H9 (cell line): Measurements from ENCODE around the gene ENO3. TPM values are rescaled to one million over a fixed set of nuclear protein-coding genes. Genes with fewer than 3 reads are reported as not detected.

Experiments
- DNase-seq: peaks from one replicate; pipeline ENCODE4 v3.0.0-alpha.2; 2017
- H2AFZ ChIP-seq: one replicate; pipeline ENCODE4 v1.6.1; 2013; ENCODE audit warnings: mild to moderate bottlenecking, low read length, control low read depth, moderate library complexity
- H2AK5ac ChIP-seq: 2 replicates; pipeline ENCODE4 v1.6.1; 2013; ENCODE audit warnings: low read length, control low read depth, mixed read lengths; ENCODE audit not compliant: insufficient read length
- H2BK120ac ChIP-seq: one replicate; pipeline ENCODE4 v1.6.1; 2013; ENCODE audit warnings: low read depth, mild to moderate bottlenecking, low read length, control low read depth, inconsistent platforms; ENCODE audit not compliant: poor library complexity, severe bottlenecking
- H2BK12ac ChIP-seq: 2 replicates; pipeline ENCODE4 v1.6.1; 2013; ENCODE audit warnings: low read length, control low read depth, mixed read lengths, low read depth; ENCODE audit not compliant: insufficient read length
- H2BK15ac ChIP-seq: 2 replicates; pipeline ENCODE4 v1.6.1; 2013; ENCODE audit warnings: low read depth, low read length, control low read depth
- H2BK20ac ChIP-seq: one replicate; pipeline ENCODE4 v1.6.1; 2013; ENCODE audit warnings: low read depth, mild to moderate bottlenecking, low read length, control low read depth, inconsistent platforms; ENCODE audit not compliant: poor library complexity, severe bottlenecking
- H2BK5ac ChIP-seq: 2 replicates; pipeline ENCODE4 v1.6.1; 2013; ENCODE audit warnings: low read length, control low read depth, mixed read lengths; ENCODE audit not compliant: insufficient read length
- H3K14ac ChIP-seq: 2 replicates; pipeline ENCODE4 v1.6.1; 2013; ENCODE audit warnings: low read length, control low read depth; ENCODE audit not compliant: insufficient read depth
- H3K18ac ChIP-seq: 2 replicates; pipeline ENCODE4 v1.6.1; 2013; ENCODE audit warnings: low read depth, mild to moderate bottlenecking, mixed read lengths, low read length, control low read depth; ENCODE audit not compliant: insufficient read length
- H3K23ac ChIP-seq: 2 replicates; pipeline ENCODE4 v1.6.1; 2013; ENCODE audit warnings: low read length, control low read depth, mixed read lengths, low read depth; ENCODE audit not compliant: insufficient read length
- H3K23me2 ChIP-seq: 2 replicates; pipeline ENCODE4 v1.6.1; 2013; ENCODE audit warnings: low read depth, mild to moderate bottlenecking, mixed read lengths, low read length, control low read depth; ENCODE audit not compliant: insufficient read length, poor library complexity, severe bottlenecking
- H3K27ac ChIP-seq: 2 replicates; pipeline ENCODE4 v1.5.1; 2013; ENCODE audit warnings: low read length, control low read depth, mixed read lengths, low read depth; ENCODE audit not compliant: insufficient read length
- H3K27me3 ChIP-seq: 2 replicates; pipeline ENCODE4 v1.6.1; 2013; ENCODE audit warnings: low read length, control low read depth, inconsistent platforms; ENCODE audit not compliant: insufficient read depth
- H3K4ac ChIP-seq: 2 replicates; pipeline ENCODE4 v1.6.1; 2013; ENCODE audit warnings: low read depth, mild to moderate bottlenecking, control low read depth, inconsistent platforms, low read length, moderate library complexity
- H3K4me1 ChIP-seq: 2 replicates; pipeline ENCODE4 v1.6.1; 2013; ENCODE audit warnings: low read length, control low read depth, inconsistent platforms; ENCODE audit not compliant: insufficient read depth
- H3K4me2 ChIP-seq: 2 replicates; pipeline ENCODE4 v1.6.1; 2013; ENCODE audit warnings: low read length, control low read depth, mixed read lengths; ENCODE audit not compliant: insufficient read length, insufficient read depth
- H3K56ac ChIP-seq: 2 replicates; pipeline ENCODE4 v1.6.1; 2013; ENCODE audit warnings: low read depth, mild to moderate bottlenecking, mixed read lengths, low read length, control low read depth; ENCODE audit not compliant: insufficient read length
- H3K79me1 ChIP-seq: 2 replicates; pipeline ENCODE4 v1.6.1; 2013; ENCODE audit warnings: low read depth, mild to moderate bottlenecking, moderate library complexity, low read length, control low read depth, inconsistent platforms; ENCODE audit not compliant: insufficient read depth, poor library complexity, severe bottlenecking
- H3K79me2 ChIP-seq: 2 replicates; pipeline ENCODE4 v1.6.1; 2013; ENCODE audit warnings: low read length, control low read depth, inconsistent platforms; ENCODE audit not compliant: insufficient read depth
- H3K9ac ChIP-seq: 2 replicates; pipeline ENCODE4 v1.6.1; 2013; ENCODE audit warnings: low read length, control low read depth, mixed read lengths; ENCODE audit not compliant: insufficient read length; ENCODE audit errors: extremely low read depth
- H3K9me3 ChIP-seq: one replicate; pipeline ENCODE4 v1.6.1; 2013; ENCODE audit warnings: low read depth, low read length, inconsistent platforms; ENCODE audit not compliant: control insufficient read depth
- H3T11ph ChIP-seq: one replicate; pipeline ENCODE4 v1.6.1; 2013; ENCODE audit warnings: mild to moderate bottlenecking, low read length, control low read depth, inconsistent platforms
- H4K20me1 ChIP-seq: one replicate; pipeline ENCODE4 v1.6.1; 2013; ENCODE audit not compliant: control insufficient read depth, insufficient read length, insufficient read depth
- H4K5ac ChIP-seq: 2 replicates; pipeline ENCODE4 v1.6.1; 2013; ENCODE audit warnings: low read depth, mild to moderate bottlenecking, mixed read lengths, low read length, control low read depth; ENCODE audit not compliant: insufficient read length
- H4K8ac ChIP-seq: replicated peaks from 2 replicates; pipeline ENCODE4 v1.6.1; 2013; ENCODE audit warnings: low read length, control low read depth, mixed read lengths, low read depth; ENCODE audit not compliant: insufficient read length
- H4K91ac ChIP-seq: 2 replicates; pipeline ENCODE4 v1.6.1; 2013; ENCODE audit warnings: low read depth, mild to moderate bottlenecking, moderate library complexity, mixed read lengths, low read length, control low read depth; ENCODE audit not compliant: insufficient read length
- H3K27ac Mint-ChIP-seq, 3 experiments: 2 replicates in 2 of 3; 3 replicates in 1 of 3; pipeline ENCODE4 v1.8.0; 2020 to 2021; ENCODE audit warnings: mixed read lengths in 3 of 3, mild to moderate bottlenecking in 1 of 3, moderate library complexity in 1 of 3
- H3K27me3 Mint-ChIP-seq: 2 replicates; pipeline ENCODE4 v1.8.0; 2021; ENCODE audit warnings: low read depth, mild to moderate bottlenecking, moderate library complexity, mixed read lengths
- H3K36me3 Mint-ChIP-seq, 3 experiments: 2 replicates in 2 of 3; 3 replicates in 1 of 3; pipeline ENCODE4 v1.8.0; 2020 to 2021; ENCODE audit warnings: low read depth in 3 of 3, mixed read lengths in 3 of 3; ENCODE audit not compliant: insufficient read depth in 1 of 3
- H3K4me1 Mint-ChIP-seq, 2 experiments: 2 replicates each; pipeline ENCODE4 v1.8.0; 2020; ENCODE audit warnings: mixed read lengths in 2 of 2
- H3K4me3 Mint-ChIP-seq, 2 experiments: 2 replicates in 1 of 2; 3 replicates in 1 of 2; pipeline ENCODE4 v1.8.0; 2020 to 2021; ENCODE audit warnings: mild to moderate bottlenecking in 2 of 2, mixed read lengths in 2 of 2, moderate library complexity in 1 of 2
- H3K9me3 Mint-ChIP-seq, 2 experiments: 2 replicates in 1 of 2; 3 replicates in 1 of 2; pipeline ENCODE4 v1.8.0; 2020; ENCODE audit warnings: mild to moderate bottlenecking in 2 of 2, mixed read lengths in 2 of 2, moderate library complexity in 1 of 2
- WGBS: extraction: QIAGEN DNeasy Blood & Tissue Kit; methylation state at CpG from one replicate; pipeline ENCODE4 v1.1.7; 2013; ENCODE audit warnings: missing lambda C conversion rate, low lambda C conversion rate, mixed read lengths; ENCODE audit not compliant: insufficient read length; ENCODE audit errors: extremely low coverage; 5-methylcytosine and 5-hydroxymethylcytosine counted together
- total RNA-seq: library from RNA; stranded (reverse); gene quantifications from 2 replicates; pipeline ENCODE4 v1.2.1, GENCODE V29; 2021
- TF ChIP-seq, protein P1 (sequence below): fragments of 200-600 bp; sonication (generic); conservative IDR thresholded peaks from 3 replicates; pipeline ENCODE4 v1.8.0; 2021; ENCODE audit warnings: antibody characterized with exemption, mild to moderate bottlenecking

ENO3 gene
- total RNA-seq, 1 experiment from 2014 or later = 25.4 TPM

DNA sequence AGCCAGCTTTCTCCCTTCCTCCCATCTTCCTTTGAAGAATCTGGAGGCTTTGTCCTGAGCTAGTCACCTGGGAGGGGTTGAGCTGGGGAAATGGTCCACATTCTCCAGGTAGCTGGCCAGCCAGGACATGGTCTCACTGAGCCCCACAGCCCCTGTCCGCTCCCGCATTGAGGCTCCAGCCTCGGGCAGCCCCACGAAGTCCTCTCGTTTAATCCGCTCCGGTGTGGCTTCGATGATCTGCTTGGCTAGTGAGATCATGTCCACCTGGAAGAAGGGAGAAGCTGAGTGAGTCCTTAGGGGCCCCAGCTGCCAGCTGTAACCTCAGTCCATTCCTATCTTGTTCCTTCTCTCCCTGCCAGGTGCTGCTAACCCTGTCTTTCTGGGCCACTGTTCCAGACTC lies 19.4 kb downstream of the ENO3 start:
- no peak overlapping the region for H3K18ac ChIP-seq
- H2AK5ac ChIP-seq = no peak overlapping the region
- H4K8ac ChIP-seq = no peak overlapping the region
- TF ChIP-seq, protein P1, sequence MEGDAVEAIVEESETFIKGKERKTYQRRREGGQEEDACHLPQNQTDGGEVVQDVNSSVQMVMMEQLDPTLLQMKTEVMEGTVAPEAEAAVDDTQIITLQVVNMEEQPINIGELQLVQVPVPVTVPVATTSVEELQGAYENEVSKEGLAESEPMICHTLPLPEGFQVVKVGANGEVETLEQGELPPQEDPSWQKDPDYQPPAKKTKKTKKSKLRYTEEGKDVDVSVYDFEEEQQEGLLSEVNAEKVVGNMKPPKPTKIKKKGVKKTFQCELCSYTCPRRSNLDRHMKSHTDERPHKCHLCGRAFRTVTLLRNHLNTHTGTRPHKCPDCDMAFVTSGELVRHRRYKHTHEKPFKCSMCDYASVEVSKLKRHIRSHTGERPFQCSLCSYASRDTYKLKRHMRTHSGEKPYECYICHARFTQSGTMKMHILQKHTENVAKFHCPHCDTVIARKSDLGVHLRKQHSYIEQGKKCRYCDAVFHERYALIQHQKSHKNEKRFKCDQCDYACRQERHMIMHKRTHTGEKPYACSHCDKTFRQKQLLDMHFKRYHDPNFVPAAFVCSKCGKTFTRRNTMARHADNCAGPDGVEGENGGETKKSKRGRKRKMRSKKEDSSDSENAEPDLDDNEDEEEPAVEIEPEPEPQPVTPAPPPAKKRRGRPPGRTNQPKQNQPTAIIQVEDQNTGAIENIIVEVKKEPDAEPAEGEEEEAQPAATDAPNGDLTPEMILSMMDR = no peak
- H2BK12ac ChIP-seq = no peak overlapping the region
- peaks cover 23% of the 10 kb centered on the region for H3K23me2 ChIP-seq
- peaks cover 2% of the 10 kb centered on the region; the same call in 1 of the 2 replicates for H3K79me2 ChIP-seq
- Mint-ChIP-seq H3K9me3 (peaks cover 2 to 12% of the 10 kb centered on the region in 2 experiments; a peak in 4 of 5 replicates), H3K4me1 (peaks cover 36 to 38% of the 10 kb centered on the region in 2 experiments), H3K27me3 (peaks cover 26% of the 10 kb centered on the region), H3K27ac (no peak overlapping the region), H3K36me3 (peaks cover 29 to 44% (median 38%) of the 10 kb centered on the region in 3 experiments), H3K4me3 (0 out of 5 replicates have a peak overlapping the region, but pooled peaks of 1 of the 2 experiments have one; percentile 31)
- H3K9ac ChIP-seq = no peak overlapping the region
- no peak overlapping the region for H4K5ac ChIP-seq
- no peak overlapping the region for H3K27ac ChIP-seq
- no CpG with 5 or more reads among the region's 8 CpGs for WGBS
- peaks cover 11% of the 10 kb centered on the region; the same call in 1 of the 2 replicates for H3K27me3 ChIP-seq
- H2BK15ac ChIP-seq = no peak overlapping the region
- H3K4me1 ChIP-seq = peaks cover 10% of the 10 kb centered on the region; the same call in 1 of the 2 replicates
- H3K4ac ChIP-seq = no peak overlapping the region
- no peak overlapping the region for H3K4me2 ChIP-seq
- no peaks in the 10 kb centered on the region for H4K20me1 ChIP-seq
- no peak for DNase-seq
- peaks cover under 1% of the 10 kb centered on the region for H3K79me1 ChIP-seq
- no peak overlapping the region for H3T11ph ChIP-seq
- H3K23ac ChIP-seq = no peak overlapping the region
- no peak overlapping the region for H3K14ac ChIP-seq
- no peak overlapping the region for H3K56ac ChIP-seq
- no peak overlapping the region for H2AFZ ChIP-seq
- no peaks in the 10 kb centered on the region for H3K9me3 ChIP-seq
- H2BK120ac ChIP-seq = no peak overlapping the region
- H4K91ac ChIP-seq = no peak overlapping the region
- no peak overlapping the region for H2BK5ac ChIP-seq
- no peak overlapping the region for H2BK20ac ChIP-seq
